Measurements from ENCODE around the gene STK32C. TPM values are rescaled to one million over a fixed set of nuclear protein-coding genes. Genes with fewer than 3 reads are reported as not detected.
"Not testable (repeated sequence)": the region's sequence is repeated elsewhere in the genome, so short reads cannot be mapped to it uniquely, and the experiment has no call there.

Gene STK32C
- total and polyA plus RNA-seq, 7 donors = 4.3 to 12.8 (median 8.4) TPM

DNA sequence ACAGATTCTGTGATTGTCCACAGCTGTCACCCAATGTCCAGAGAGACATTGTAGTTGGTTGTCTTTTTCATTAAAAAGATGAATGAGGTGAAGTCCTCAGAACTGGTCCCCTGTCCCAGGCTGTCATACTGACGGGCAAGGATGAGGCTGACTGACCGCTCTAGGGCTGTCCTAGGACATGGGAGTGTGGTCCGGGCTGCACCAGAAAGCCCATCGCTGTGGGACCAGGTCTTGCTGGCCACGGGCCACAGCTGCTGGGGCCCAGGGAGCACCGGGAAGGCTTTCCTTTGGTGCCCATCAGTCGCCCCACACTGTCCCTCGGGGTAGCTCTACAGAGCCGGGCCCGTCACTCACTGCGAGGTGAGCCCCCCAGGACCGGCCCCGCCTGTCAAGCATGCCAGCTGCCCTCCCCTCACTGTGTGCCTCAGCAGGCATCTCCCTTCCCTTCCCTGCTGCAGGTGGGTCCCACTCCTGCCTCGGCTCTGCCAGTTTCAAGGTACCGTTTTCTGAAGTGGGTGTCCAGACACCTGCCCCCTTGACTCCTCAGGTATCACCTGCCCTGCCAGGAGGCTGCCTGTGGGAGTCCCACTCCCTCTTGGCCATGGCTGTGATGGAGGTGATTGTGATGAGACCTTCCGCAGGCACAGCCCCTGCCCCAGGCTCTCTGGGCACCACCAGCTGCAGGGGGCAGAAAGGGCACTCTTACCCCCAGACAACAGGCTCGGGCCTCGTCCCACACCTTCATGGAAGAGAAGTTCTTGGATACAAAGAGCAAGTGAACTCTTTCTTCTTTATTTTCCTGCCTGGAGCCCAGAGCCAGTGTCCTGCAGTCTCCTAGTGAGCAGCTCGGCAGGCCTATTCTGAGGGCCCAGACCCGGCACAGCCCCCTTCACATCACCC is 46.0 kb upstream of the STK32C start:
- peaks cover 0 to 14% (median 0%) of the 10 kb centered on the region in 4 donors for H3K36me3 ChIP-seq
- no peak overlapping the region for H3K4me3 ChIP-seq
- peak; percentile 60 for DNase-seq
- 89% methylated on average over 20 of the region's 20 CpGs for WGBS, 2 donors
- no peaks in the 10 kb centered on the region for H3K4me1 ChIP-seq
- intact Hi-C loops (cut with DNase I) = loop anchor here (1.0 kb wide), 1 partner anchor 130 kb away; no protein-coding TSS in a partner anchor
- H3K27me3 ChIP-seq = no peaks in the 10 kb centered on the region
- TF ChIP-seq POLR2A (IDR thresholded peaks at IDR 0.05) = no peak
- TF ChIP-seq POLR2AphosphoS5 (IDR thresholded peaks at IDR 0.05) = no peak
- TF ChIP-seq EP300 (IDR thresholded peaks at IDR 0.05) = no peak
- TF ChIP-seq, protein P1, sequence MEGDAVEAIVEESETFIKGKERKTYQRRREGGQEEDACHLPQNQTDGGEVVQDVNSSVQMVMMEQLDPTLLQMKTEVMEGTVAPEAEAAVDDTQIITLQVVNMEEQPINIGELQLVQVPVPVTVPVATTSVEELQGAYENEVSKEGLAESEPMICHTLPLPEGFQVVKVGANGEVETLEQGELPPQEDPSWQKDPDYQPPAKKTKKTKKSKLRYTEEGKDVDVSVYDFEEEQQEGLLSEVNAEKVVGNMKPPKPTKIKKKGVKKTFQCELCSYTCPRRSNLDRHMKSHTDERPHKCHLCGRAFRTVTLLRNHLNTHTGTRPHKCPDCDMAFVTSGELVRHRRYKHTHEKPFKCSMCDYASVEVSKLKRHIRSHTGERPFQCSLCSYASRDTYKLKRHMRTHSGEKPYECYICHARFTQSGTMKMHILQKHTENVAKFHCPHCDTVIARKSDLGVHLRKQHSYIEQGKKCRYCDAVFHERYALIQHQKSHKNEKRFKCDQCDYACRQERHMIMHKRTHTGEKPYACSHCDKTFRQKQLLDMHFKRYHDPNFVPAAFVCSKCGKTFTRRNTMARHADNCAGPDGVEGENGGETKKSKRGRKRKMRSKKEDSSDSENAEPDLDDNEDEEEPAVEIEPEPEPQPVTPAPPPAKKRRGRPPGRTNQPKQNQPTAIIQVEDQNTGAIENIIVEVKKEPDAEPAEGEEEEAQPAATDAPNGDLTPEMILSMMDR (IDR thresholded peaks at IDR 0.05) = no peak
- H3K9me3 ChIP-seq = no peaks in the 10 kb centered on the region
- no peak overlapping the region for H3K27ac ChIP-seq

DNA sequence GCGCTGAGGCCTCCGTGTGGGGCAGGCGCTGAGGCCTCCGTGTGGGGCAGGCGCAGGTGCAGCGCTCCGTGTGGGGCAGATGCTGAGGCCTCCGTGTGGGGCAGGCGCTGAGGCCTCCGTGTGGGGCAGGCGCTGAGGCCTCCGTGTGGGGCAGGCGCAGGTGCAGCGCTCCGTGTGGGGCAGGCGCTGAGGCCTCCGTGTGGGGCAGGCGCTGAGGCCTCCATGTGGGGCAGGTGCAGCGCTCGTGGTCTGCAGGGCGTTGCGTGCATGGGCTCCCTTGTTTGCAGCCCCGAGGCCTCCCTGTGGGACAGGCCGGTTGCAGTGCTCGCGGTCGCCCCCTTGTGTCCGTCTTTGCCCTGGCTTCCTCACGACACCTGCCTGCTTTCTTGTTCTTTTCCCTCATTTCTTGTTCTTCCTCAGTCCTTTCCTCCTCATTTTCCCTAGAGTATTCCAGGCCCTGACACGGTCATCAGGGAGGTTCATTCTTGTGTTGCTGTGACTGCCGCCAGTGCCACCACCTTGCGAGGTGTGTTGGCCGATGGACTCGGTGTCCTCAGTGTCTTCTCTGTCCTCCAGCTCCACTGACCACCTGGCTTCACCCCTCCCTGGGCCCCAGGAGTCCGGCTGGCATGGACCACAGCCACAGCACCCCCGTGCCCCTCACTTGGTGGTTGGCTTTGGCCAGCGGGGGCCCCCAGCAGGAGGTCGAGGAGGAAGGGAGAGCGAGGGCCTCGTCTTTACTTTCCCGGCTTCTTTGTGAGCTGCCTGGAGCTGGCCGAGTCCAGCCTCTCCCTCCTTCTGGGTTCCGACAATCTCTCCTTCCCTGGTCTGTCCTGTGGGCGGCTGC is 44.9 kb upstream of the STK32C start:
- intact Hi-C loops (cut with DNase I) = loop anchor here (1.0 kb wide), 1 partner anchor 129 kb away; no protein-coding TSS in a partner anchor
- H3K4me3 ChIP-seq, H3K9me3 ChIP-seq, H3K27ac ChIP-seq, H3K27me3 ChIP-seq, H3K4me1 ChIP-seq: not testable (repeated sequence)
- peaks cover 0 to 21% (median 0%) of the 10 kb centered on the region in 4 donors for H3K36me3 ChIP-seq
- peak; percentile 85 for DNase-seq
- 53 to 57% methylated on average over 34 to 36 of the region's 44 CpGs for WGBS, 2 donors
- TF ChIP-seq, protein P1 (IDR thresholded peaks at IDR 0.05) = peak; percentile 72 to 80 (median 75)

GRCh38 chr10:132351611-132352010 is 43.9 kb upstream of the STK32C start:
- Histone ChIP-seq H3K36me3 (peaks cover 0 to 21% (median 0%) of the 10 kb centered on the region in 4 donors), H3K4me1 (no peaks in the 10 kb centered on the region), H3K9me3 (no peaks in the 10 kb centered on the region), H3K27me3 (no peaks in the 10 kb centered on the region), H3K27ac (no peak overlapping the region), H3K4me3 (no peak overlapping the region)
- intact Hi-C loops (cut with DNase I) = no loop called here
- peak; percentile 29 for DNase-seq
- TF ChIP-seq, protein P1 (IDR thresholded peaks at IDR 0.05) = no peak
- no peak for TF ChIP-seq POLR2A (IDR thresholded peaks at IDR 0.05)
- TF ChIP-seq EP300 (IDR thresholded peaks at IDR 0.05) = no peak
- TF ChIP-seq POLR2AphosphoS5 (IDR thresholded peaks at IDR 0.05) = no peak
- WGBS, 2 donors = 90 to 91% methylated on average over 25 of the region's 25 CpGs

DNA sequence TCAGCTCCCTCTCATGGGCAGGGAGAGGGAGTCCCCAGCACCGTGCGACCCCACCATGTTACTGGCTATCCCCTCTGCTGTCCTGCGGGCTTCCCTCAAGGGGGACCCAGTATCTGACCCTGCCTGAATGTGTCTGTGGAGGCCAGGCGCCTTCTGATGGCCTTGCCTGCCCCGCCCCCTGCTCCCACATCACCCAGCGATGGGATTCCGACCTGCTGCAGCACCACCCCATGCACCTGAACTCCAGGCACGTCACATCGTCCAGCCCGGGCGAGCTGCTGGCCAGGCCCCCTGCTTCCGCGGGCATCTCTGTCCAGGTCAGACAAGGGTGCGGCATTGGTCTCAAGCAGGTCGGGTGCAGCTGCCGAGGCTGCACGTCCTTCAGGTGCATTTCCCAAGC is 43.2 kb upstream of the STK32C start:
- DNase-seq = peak; percentile 62
- Histone ChIP-seq H3K36me3 (peaks cover 0 to 22% (median 0%) of the 10 kb centered on the region in 4 donors), H3K27ac (no peak overlapping the region), H3K9me3 (no peaks in the 10 kb centered on the region), H3K27me3 (no peaks in the 10 kb centered on the region), H3K4me1 (no peaks in the 10 kb centered on the region), H3K4me3 (no peak overlapping the region)
- WGBS, 2 donors = 94 to 97% methylated on average over 17 of the region's 17 CpGs
- intact Hi-C loops (cut with DNase I) = no loop called here
- TF ChIP-seq POLR2A (IDR thresholded peaks at IDR 0.05) (no peak), POLR2AphosphoS5 (IDR thresholded peaks at IDR 0.05) (no peak), EP300 (IDR thresholded peaks at IDR 0.05) (no peak)
- TF ChIP-seq, protein P1 (IDR thresholded peaks at IDR 0.05) = no peak
